ENCODE results near the gene PKP4. TPM values are rescaled to one million over a fixed set of nuclear protein-coding genes. Genes with fewer than 3 reads are reported as not detected.

Gene PKP4
- total RNA-seq, 1 experiment from 2014 or later: 52.0 TPM

DNA sequence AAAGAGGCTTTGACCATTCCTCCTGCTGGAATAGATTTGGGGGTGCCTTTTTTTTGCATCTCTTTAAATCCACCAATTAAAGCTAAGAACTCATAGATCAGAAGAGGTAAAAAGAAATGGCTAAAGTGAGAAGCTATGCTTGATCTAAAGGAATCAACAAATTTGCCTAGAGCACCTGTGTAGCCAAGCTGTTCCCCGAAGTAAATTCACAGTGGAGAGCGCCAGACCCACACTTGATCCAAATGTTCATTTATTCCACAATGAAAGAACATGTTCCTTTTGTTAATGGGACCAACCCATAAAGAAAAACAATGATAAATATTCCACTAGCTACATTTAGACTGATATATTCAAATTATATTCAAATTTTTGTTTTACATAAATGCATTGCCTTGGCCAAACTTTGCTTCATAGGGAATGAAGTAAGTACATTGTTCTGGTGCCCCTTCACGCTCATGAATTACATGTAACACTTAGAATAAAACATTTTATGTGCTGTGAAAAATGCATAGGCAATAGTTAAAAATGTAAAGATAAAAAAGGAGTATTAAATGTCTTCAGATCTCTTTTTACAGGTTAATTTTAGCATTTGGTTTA lies 167.4 kb downstream of the PKP4 start:
- Histone ChIP-seq H2AK5ac (ENCODE audit: insufficient read length, low read length) (no peak overlapping the region), H2AFZ (ENCODE audit: low read length) (no peak overlapping the region), H4K91ac (ENCODE audit: insufficient read length, low read depth, low read length) (no peak overlapping the region), H3K14ac (ENCODE audit: insufficient read depth, low read length) (no peak overlapping the region), H3T11ph (ENCODE audit: low read length) (no peak overlapping the region), H3K4ac (ENCODE audit: low read depth, low read length) (no peak overlapping the region), H3K56ac (ENCODE audit: insufficient read length, low read depth, low read length) (no peak overlapping the region), H2BK5ac (ENCODE audit: insufficient read length, low read length) (no peak overlapping the region), H3K79me1 (ENCODE audit: insufficient read depth, low read depth, low read length, poor library complexity, severe bottlenecking) (no peaks in the 10 kb centered on the region), H3K18ac (ENCODE audit: insufficient read length, low read depth, low read length) (no peak overlapping the region), H3K23ac (ENCODE audit: insufficient read length, low read depth, low read length) (no peak overlapping the region), H2BK120ac (ENCODE audit: low read depth, low read length, poor library complexity, severe bottlenecking) (no peak overlapping the region), H4K8ac (replicated peaks; ENCODE audit: insufficient read length, low read depth, low read length) (no peak overlapping the region), H3K27ac (ENCODE audit: insufficient read length, low read depth, low read length) (no peak overlapping the region), H3K9ac (ENCODE audit: extremely low read depth, insufficient read length, low read length) (no peak overlapping the region), H3K9me3 (ENCODE audit: control insufficient read depth, low read depth, low read length) (no peaks in the 10 kb centered on the region), H2BK15ac (ENCODE audit: low read depth, low read length) (no peak overlapping the region), H3K4me1 (ENCODE audit: insufficient read depth, low read length) (no peaks in the 10 kb centered on the region), H2BK12ac (ENCODE audit: insufficient read length, low read depth, low read length) (no peak overlapping the region), H3K23me2 (ENCODE audit: insufficient read length, low read depth, low read length, poor library complexity, severe bottlenecking) (no peaks in the 10 kb centered on the region), H2BK20ac (ENCODE audit: low read depth, low read length, poor library complexity, severe bottlenecking) (no peak overlapping the region), H4K5ac (ENCODE audit: insufficient read length, low read depth, low read length) (no peak overlapping the region), H4K20me1 (ENCODE audit: control insufficient read depth, insufficient read depth, insufficient read length) (no peaks in the 10 kb centered on the region), H3K4me2 (ENCODE audit: insufficient read depth, insufficient read length, low read length) (no peak overlapping the region), H3K27me3 (ENCODE audit: insufficient read depth, low read length) (no peaks in the 10 kb centered on the region), H3K79me2 (ENCODE audit: insufficient read depth, low read length) (no peaks in the 10 kb centered on the region)
- no CpG with 5 or more reads among the region's 3 CpGs for WGBS (ENCODE audit: extremely low coverage, insufficient read length, low lambda C conversion rate)
- Mint-ChIP-seq H3K36me3 (ENCODE audit: insufficient read depth in 1 of 3, low read depth in 3 of 3) (peaks cover 17 to 32% (median 31%) of the 10 kb centered on the region in 3 experiments; a peak in 6 of 7 replicates), H3K27ac (no peak overlapping the region; a peak in 1 of 7 replicates), H3K27me3 (ENCODE audit: low read depth) (no peaks in the 10 kb centered on the region), H3K4me1 (peaks cover under 1 to 7% of the 10 kb centered on the region in 2 experiments; a peak in 3 of 4 replicates), H3K9me3 (no peaks in the 10 kb centered on the region), H3K4me3 (no peak overlapping the region)
- TF ChIP-seq, protein P1, sequence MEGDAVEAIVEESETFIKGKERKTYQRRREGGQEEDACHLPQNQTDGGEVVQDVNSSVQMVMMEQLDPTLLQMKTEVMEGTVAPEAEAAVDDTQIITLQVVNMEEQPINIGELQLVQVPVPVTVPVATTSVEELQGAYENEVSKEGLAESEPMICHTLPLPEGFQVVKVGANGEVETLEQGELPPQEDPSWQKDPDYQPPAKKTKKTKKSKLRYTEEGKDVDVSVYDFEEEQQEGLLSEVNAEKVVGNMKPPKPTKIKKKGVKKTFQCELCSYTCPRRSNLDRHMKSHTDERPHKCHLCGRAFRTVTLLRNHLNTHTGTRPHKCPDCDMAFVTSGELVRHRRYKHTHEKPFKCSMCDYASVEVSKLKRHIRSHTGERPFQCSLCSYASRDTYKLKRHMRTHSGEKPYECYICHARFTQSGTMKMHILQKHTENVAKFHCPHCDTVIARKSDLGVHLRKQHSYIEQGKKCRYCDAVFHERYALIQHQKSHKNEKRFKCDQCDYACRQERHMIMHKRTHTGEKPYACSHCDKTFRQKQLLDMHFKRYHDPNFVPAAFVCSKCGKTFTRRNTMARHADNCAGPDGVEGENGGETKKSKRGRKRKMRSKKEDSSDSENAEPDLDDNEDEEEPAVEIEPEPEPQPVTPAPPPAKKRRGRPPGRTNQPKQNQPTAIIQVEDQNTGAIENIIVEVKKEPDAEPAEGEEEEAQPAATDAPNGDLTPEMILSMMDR (conservative IDR thresholded peaks at IDR 0.05): no peak
- no peak for DNase-seq
